Stimulated activated CD4-positive, alpha-beta T cell treated with anti-CD3 and anti-CD28 coated beads, Interleukin-1b, Interleukin-23, amount 100 ng/mL, for 1 hour (primary cell): Measurements from ENCODE around the gene PIGT.
"Not testable (repeated sequence)": the region's sequence is repeated elsewhere in the genome, so short reads cannot be mapped to it uniquely, and the experiment has no call there.

Experiments used
- DNase-seq, 2 donors: peaks; one replicate each; pipeline ENCODE4 v3.0.0-alpha.2; 2020; ENCODE audit warnings: low read depth in 2 of 2

PIGT gene

GRCh38 chr20:45462711-45463509 is 47.0 kb downstream of the PIGT start:
- no peak for DNase-seq

- no peak for DNase-seq
Observed at GRCh38 chr20:45463709-45464108, 47.8 kb downstream of the PIGT start.

DNA sequence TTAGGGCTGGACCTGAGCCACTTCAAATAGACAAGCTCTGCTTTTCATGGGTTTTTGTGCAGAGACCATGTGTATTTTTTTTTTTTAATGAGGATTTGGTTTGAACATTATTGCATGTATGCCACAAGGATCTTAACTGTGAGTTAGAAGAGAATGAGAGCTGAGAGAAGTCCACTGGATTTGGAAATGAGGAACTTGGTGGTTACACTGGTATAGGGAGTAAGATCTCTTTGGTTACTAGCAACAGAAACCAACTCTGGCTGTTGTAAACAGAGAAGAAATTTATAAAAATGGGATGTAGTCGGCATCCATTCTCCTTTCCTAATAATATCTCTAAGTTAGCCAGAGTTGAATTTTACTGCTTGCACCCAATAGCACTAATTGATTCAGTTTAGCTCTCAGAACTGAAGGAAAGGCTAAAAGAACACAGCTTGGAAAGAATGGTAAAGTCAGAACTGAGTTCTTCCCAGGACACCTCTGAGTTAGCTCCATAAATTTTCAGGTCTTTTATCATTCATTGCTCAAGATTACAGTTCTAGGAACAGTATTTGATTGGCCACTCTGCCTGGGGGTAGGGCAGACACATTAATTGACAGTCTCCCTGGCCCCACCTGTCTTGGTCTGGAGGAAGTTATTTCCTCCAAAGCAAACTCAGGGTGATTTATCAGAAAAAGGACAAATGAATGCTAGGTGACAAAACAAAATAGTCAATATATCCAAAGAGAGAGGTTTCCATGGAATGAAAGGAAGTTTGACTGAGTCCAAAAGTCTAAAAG is 49.7 kb downstream of the PIGT start:
- no peak for DNase-seq

DNA sequence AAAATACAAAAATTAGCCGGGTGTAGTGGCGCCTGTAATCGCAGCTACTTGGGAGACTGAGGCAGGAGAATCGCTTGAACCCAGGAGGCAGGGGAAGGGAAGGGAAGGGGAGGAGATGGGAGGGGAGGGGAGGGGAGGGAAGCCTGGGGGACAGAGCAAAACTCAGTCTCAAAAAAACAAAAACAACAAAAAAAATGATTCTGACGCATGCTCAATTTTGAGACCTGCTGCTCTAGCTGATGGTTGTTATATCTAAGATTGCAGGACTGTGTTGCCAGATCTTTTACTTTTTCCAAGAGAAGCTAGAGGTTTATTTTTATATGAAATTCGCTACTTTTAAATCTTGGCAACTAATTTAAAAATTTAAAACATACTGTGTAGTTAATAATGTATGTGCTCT is 51.2 kb downstream of the PIGT start:
- no peak for DNase-seq

GRCh38 chr20:45467861-45468260 is 51.9 kb downstream of the PIGT start:
- DNase-seq, result no peak

- DNase-seq, result no peak
Observed at GRCh38 chr20:45469336-45470261, 53.7 kb downstream of the PIGT start, which contains the start of gene WFDC2. WFDC2 (plus strand) TSS chr20:45469753; CDS start chr20:45469782, 29 bp downstream.

DNA sequence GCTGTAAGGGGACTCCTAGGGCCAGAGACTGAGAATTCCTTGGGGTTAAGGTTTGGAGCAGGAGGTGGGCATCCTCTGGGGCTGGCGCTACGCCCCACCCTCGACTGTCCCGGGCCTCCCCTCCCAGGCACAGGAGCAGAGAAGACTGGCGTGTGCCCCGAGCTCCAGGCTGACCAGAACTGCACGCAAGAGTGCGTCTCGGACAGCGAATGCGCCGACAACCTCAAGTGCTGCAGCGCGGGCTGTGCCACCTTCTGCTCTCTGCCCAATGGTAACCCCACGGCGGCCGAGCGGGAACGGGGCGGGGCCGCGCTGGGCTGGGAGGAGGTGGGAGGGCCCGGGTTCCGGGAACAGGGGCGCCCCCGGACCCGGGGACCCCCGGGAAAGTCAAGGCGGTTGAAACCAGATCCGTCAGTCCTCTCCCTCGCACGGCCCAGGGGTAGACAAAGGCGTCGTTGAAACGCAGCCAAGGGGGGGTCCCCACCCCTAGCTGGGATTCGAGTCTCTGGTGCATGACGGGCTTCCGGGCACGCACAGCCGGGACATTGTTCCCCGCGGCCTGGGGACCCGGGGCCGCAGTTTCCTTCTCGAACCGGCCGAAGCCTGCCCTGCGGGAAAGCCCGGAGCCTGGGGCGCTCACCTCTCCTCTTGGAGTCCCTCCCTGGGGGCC is 54.5 kb downstream of the PIGT start:
- DNase-seq, result no peak

DNA sequence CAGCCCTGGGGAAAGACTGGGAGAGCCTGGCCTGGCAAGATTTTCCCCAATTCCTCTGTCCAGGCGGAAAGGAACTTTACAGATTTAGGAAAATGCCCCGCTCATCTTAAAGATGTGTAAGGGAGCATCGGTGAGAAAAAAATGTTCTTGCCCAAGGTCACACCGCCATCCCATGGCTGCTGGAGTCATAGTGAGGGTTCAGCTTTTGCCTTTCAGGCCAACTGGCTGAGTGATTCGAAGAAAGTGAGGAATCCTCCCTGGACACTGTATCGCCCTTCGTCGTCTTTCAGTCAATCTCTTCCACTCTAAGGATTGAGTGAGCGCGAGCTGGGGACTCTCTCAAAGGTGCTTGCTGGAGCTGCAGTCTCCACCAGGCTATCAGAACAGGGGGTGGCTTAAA is 55.0 kb downstream of the PIGT start:
- no peak for DNase-seq

- not testable (repeated sequence) for DNase-seq
Observed at GRCh38 chr20:45472286-45472685, 56.3 kb downstream of the PIGT start.
